Skin of body (tissue), 2 donors: ENCODE results near the gene INPP4B. TPM values are rescaled to one million over a fixed set of nuclear protein-coding genes. Genes with fewer than 3 reads are reported as not detected.

Experiments used
- DNase-seq: peaks from one replicate; lab custom pipeline; 2025; lab: John Stamatoyannopoulos, UW
- total RNA-seq: library from RNA; depleted of rRNA; stranded (reverse); fragments of >200 nt; gene quantifications from one replicate; pipeline ENCODE4 v1.2.3, GENCODE V29; 2014

The INPP4B gene
- total RNA-seq, 1 donor from 2014 or later: 28.6 TPM

DNA sequence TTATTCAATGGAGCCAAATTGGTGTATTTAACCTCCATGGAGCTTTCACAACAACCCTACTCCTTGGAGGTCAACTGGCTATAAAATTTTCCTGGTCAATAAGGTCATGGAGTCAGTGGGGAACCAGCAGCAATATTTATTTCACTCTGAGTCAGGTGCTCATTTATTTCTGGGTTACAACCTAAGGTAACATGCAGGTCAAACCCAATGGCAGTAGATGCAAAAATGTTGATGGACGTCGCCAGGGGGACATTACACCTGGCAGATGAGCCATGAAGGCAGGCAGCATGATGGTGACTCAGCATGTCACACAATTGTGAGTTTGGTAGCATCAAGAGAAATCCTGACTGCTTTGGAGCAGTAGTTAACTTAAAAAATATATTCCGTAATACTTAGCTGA, 695.6 kb downstream of the INPP4B start:
- no peak for DNase-seq

DNA sequence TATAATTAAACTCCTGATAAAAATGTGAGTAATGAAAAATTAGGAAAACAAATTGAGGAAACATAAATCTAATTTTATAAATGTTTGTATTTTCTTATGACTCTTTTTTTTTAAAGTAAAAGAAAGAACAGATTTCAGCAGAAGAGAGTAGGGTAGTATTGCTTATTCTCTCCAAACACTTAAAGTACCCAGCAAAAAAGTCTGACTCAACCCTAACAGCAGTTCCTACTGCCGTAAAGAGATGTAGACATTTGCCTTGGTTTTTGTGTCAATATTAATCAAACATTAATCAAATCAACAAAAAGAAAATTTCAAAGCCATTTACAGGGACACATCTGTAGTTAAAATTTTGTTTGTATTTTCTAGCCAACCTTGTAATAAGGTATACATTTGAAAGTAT, 701.3 kb downstream of the INPP4B start:
- no peak for DNase-seq

DNA sequence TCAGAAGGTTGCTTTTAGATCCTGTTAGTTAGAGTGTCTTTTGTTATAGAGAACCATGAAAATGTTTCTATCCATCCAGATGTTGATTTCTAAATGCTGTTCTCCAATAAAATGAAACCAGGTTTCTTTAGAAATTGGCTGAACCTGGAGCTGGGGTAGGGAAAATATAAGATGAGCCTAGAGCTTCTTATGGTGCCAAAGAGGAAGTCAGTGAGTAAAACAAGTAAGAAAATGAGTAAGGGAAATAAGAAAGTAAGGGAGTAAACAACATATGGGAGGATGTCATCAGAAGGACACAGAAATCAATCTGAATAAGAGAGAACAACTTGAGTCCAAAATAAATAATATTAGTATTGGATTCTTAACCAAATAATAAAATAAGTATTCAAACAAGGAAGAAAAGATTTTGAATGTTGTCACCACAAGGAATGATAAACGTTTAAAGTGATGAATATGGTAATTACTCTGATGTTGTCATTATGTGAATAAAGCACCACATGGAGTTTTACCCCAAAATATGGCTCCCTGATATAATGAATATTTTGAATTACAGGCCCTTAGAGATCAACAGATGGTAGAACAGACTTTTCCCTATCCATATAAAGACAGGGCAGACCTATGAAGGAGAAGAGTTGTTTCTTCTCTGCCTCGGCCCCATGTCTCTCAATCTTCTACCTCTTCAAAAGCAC, 703.6 kb downstream of the INPP4B start:
- no peak for DNase-seq

DNA sequence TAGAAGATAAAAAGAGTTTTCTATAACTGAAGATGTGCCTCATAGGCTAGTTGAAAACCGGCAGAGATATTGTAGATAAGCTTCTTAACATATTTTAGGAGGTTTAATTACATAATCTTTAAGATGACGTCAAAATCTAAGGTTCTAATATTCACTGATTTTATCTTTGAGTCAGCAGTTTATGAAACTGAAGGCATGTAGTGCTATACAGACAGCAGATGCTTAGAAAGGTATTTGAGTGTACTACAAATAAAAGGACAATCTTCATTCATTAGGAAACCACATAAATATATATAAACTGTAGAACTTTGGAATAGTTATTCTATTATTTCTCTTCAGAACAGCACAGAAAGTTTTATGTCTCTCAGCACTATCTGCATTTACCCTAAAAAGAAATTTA, 704.9 kb downstream of the INPP4B start:
- DNase-seq: no peak

DNA sequence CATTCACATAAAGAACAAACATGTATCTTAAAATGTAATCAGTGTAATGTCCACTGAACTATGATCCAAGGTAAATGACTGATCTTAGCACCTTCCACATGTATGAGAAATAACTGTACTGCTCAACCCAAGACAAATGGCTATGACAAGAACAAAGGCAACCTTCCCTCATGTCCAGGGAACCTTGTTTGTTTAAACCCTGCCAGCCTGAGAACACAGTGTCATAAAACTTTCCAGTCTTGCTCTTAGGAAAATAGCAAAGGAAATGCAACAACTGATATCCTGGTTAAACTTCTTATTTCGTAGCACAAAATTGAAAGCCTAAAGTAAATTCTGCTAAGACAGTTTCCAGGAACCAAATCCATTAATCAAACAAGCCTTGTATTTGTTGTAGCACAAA, 715.4 kb downstream of the INPP4B start:
- DNase-seq: no peak

DNA sequence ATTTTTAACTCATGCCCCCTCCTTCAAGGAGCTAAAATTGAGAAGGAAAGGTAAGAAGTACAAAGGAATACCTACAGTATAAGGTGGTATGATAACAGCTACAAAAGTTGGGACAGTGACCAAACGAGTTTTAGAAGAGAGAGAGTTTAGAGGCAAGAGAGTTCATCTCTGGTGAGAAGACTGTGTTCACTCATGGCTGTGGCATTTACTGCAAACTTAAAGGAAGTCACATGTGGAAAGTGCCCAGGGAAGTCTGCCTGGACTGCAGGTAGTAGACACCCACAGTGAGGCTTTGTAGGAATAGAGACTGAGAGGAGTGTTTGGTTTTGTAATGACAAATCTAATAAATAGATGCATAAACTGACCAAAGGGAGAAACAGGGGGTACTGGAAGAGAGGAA, 716.2 kb downstream of the INPP4B start:
- DNase-seq: no peak

DNA sequence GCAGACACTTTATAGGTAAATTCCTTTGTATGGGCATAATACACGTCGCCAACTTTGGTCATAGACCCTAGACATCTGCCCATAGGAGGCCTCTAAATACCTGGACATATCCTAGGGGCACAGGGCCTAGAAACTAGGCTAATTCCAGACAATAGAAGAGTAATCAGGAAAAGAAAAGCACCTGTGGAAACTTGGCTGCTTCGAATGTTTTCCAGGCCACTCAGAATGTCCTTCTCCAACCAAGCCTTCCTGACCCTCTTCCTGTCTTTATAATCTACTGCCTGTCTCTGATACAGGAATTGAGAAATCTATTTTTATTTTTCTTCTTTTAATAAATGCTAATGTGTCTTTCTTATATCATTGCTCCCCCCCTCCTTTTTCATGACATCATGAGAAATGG, 716.6 kb downstream of the INPP4B start:
- no peak for DNase-seq

DNA sequence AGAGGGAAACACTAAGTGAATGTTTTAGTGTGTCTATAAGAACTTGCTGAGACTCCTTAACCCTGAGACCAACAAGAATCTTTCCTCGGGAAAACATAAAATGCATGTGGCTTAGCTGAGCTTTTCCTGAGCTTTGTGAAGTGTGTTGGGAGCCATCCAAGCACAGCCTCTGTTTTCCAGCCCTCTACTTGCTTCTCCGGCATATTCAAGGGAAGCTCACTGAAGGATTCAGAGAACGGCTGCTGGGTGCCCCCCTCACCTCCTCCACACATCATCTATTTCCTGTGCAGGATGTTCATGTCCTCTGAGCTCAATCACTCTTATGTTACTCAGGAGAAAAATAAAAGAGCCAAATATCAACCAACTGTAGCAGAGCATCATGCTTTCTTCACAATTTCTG, 717.6 kb downstream of the INPP4B start:
- DNase-seq: peak; percentile 36

DNA sequence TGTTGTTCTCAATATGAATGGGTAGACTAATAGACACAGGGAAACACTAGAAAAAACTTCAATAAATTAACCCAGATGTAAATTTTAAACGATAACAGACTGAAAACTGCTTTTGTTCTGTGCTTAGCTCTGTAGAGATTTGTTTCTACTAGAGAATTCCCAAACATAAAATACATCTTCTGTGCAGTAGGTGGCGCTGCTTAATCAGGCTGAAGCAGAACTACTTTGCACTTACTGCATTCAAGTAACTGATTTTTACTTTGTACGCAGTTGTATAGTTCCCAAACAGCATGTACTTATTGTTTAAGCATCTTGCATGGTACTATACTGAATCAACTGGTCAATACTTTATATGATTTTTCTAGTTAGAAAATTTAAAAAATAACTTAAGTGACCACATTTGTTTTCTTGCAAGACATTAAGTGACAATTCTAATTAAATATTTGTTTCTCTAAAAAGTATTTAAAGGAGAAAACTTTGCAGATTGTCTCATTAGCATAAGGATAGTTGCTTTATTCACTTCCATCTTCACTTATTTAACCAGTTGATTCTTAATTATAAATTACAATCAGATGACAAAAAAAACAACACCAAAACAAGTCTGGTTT, 719.1 kb downstream of the INPP4B start:
- DNase-seq: peak; percentile 79

DNA sequence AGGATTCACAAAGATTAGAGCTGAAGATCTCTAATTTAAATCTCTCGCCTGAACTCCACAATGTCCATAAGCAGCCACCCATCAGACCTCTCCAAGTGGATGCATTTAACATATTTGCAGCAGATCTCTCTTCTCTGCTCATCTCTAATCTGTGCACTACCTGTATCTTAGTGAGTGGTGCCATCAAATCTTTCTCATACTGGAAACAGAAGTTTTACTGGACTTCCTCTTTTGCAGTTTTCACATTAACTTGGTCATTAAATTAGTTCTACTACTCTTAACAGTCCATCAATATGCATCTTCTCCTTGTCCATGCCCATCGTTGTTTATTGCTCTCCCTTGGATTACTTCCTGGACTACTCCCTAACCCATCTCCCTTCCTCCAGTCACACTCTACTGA, 721.2 kb downstream of the INPP4B start:
- DNase-seq: no peak

DNA sequence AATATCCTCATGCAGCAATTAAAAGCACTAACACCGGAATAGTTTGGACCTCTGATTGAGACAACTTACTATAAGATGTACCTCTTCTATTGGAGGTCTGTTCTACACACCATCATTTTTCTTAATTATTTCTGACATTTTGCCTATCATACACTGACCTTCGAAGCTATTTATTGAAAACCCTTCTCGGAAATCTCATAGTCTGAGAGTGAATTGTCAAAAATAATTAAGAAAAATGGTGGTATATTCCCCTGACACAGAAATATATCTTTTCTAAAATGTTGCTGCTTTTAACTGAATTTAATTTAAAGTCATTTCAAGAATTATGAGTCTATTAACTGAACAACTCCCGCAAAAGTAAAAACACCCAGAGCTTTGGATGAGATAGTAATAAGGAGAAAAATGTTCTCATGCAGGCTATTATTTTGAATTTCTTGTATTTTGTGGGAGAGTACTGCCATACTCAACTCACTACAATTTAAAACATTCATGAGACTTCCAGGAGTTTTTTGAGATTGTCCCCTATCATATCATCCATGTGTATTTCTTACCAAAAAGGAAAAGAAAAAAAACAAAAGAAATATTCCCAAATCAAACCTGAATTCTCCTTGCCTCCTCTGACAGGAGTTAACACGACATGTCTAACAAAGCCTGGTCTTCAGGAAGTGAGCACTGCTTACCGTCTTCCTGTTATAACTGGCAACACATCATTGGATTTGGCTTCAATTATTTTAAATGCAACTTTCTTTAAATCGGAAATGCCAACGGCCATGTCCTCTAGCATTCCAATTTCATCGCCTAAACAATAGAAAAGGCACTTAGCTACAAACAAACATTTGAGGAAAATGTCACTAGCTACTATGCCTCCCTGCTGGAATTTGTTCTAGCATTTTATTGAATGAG, 724.4 kb downstream of the INPP4B start:
- DNase-seq: no peak

DNA sequence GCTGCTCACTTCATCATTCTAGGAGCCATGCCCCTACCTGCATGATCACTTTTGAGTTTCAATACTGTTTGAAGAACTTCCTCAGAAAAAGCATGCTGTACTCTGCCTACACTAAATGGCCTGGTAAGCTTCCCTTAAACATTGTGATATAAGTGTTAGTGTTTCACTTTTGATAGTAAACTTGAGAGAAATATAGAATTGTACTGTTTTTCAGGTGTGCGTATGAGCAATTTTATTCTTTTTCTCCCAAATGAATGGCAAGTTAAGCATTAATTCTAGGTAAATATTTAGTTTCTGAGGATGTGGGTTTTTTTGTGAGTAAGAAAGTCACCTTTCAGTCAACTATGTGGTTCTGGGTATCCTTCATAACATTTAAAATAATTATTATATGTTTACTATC, 725.2 kb downstream of the INPP4B start:
- DNase-seq: no peak

DNA sequence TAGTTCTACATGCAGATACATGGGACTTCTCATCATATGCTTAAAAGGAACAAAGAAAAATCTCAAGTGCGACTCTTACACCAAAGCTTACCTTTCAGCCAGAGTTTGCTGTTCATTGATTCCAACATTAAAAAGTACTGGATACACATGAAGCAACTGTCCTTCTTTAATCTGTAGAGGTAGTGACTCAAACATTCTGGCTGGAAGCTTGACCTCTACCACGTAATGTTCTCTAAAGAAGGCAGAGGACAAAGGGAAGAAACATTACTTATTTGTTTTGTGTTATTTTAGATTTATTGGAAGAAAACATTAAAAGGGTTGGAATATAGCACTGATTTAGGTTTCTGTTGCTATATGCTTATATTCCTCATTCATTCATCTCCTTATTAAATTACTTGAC, 733.6 kb downstream of the INPP4B start:
- DNase-seq: no peak

DNA sequence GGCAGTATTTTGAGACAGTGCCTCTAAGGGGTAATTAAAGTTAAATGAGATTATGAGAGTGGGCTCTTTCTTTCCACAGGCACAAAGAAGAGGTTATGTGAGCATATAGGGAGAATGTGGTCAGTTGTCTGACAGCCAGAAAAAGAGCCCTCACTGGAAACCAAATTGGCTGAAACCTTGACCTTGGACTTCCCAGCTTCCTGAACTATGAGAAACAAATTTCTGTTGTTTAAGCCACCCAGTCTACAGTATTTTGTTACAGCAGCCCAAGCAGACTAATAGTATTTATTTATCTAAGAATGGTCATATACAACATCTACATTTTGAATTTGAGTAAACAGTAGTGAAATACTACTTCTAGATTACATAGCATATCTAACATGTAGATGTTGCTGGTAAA, 736.0 kb downstream of the INPP4B start:
- DNase-seq: no peak

DNA sequence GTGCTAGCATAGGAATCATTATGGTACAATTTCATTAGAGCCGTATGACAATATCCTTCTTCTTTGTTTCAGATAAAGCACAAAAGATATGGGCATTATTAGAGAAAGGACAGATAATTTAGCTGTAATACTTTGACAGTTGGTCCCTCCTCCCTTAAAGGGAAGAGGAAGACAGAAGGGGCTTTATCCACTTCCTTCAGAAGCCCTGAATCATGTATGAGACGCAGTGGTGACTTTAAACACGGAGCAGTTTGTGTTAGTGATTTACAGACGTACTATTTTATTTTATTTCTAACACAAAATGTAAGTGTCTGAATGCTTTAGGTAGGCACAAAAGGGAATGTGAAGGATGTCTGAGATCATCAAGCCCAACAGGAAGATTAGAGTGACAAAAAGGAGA, 742.1 kb downstream of the INPP4B start:
- no peak for DNase-seq

DNA sequence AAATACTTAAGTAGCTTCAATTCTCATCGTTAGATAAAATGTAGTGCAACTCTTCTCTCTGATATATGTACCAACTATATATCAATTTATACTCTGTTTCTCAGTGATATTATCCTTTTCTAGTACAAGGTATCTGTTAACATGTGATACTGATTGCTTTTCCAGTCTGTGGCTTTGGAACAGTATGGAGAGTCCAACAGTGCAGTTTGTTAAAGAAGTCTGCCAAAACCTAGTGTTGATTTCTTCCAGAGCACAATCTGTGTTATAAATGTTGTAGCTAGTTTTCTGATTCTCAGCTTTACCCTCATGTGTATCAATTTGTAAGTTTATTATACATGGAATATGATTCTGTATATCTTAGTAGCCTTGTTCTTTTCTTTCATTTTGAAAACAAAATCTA, 744.7 kb downstream of the INPP4B start:
- DNase-seq: no peak

DNA sequence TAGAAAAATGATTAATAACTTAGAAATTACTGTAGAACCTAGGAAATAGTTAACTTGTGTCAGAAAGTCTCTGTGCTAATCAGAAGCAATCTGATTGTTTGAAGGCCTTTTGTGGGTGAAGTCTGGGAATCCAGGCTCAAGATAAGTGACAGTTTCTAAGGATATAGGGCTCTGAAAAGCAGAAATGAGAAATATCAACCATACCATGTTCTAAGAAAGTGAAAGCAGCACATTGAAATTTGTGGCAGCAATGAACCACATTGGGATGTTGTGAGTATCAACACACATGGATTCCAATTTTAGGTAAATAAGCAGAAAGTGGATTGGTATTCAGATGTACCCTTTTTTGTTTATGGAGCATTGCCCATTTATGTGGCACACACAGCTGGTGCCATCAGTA, 745.2 kb downstream of the INPP4B start:
- DNase-seq: no peak

DNA sequence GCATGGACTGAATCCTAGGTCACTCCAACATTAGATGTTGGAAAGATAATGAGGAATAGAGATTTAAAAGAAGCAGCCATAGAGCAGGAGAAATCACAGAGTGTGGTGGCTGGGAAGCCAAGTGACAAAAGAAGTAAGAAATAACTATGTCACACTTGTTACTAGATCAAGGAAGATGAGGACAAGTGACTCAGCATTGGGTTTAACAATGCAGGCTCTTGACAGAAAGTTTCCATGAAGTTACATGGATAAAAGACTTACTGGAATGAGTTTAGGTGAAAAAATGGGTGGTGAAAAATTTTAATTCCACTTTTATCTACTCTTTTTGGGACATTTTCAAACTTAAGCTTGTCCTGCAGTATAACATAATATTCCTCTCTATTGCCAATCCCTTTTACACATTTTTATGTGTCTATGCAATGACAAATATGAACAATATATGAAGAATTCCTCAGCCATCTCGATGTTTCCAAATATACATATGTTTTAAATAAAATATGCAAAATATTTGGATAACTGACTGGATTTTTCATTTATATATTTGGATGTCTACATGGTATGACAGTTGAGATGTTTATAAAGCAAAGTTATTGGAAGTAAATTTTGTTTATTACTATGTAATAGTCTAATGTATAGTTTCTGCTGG, 747.1 kb downstream of the INPP4B start:
- DNase-seq: no peak

DNA sequence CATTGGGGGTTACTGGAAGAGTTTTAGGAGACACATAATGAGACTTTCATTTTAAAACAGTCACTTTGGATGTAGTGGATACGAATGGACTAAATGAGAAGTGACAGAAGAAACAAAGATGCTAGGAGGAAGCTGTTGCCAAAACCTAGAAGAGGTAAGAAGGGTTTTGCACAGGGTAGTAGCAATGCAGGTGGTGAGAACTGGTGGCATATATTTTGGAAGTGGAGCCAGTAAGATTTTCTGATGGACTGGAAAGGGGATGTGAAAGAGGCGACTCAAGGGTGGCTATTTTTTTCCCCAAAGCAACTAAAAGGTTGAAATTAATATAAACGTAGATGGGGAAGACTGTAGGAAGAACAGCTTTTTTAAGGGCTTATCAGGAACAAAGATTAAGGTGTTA, 747.7 kb downstream of the INPP4B start:
- DNase-seq: no peak

DNA sequence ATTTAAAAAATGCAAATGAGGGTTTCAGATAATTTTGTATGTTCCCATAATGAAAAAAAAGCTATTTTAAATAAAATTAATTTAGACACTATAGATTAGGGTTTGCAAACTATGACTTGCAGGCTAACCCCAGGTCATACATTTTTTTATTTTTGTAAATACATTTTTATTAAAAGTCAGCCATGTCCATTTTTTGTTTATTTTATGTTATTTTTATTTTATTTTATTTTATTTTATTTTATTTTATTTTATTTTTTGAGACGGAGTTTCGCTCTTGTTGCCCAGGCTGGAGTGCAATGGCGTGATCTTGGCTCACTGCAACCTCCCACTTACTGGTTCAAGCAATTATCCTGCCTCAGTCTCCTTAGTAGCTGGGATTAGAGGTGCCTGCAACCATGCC, 749.1 kb downstream of the INPP4B start:
- DNase-seq: no peak

DNA sequence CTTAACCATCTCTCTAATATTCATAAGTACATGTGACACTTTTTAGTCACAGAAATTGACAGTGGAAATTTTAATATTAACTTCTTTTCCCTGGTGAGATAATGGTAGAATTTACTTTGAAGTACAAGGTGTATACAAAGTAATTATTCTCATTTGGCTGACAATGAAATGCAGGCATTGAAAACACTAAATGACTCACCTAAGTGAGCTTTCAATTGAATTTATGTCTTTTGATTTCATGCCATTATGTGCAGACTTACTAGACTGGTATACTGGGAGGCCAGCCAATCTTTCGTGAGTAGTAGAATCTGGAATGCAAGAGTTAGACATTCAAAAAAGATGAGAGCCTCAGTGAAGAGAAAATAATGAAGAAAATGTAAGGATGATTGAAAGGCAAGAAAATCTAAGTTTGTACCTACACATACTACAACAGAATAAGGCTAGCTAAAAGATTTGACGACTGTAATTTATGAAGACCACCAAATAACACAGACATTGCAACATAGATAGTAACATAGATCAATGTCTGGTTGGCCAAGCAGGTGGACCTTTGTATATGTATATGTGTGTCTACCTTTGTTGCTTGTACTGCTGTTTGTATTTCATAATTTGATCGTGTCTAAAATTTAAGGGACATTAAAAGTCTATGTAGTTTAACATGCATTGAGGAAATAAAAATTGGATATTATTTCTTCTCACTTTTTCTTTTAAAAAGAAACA, 750.1 kb downstream of the INPP4B start:
- no peak for DNase-seq
